ENCODE results near the gene ANKRD27. TPM values are rescaled to one million over a fixed set of nuclear protein-coding genes. Genes with fewer than 3 reads are reported as not detected.

ANKRD27 gene
- total and polyA plus RNA-seq, 2 donors = 19.1 to 25.8 TPM

- Histone ChIP-seq H3K4me1 (ENCODE audit: control insufficient read depth in 2 of 2, insufficient read depth in 2 of 2, low read length in 2 of 2) (no peaks in the 10 kb centered on the region), H3K36me3 (ENCODE audit: control insufficient read depth in 2 of 2, insufficient read depth in 2 of 2, low read length in 1 of 2) (no peaks in the 10 kb centered on the region), H3K27ac (ENCODE audit: low read depth in 1 of 2, low read length in 1 of 2) (no peak overlapping the region), H3K4me3 (ENCODE audit: low read length in 2 of 2) (no peak overlapping the region), H3K9me3 (ENCODE audit: control insufficient read depth in 2 of 2, insufficient read depth in 1 of 2, low read length in 1 of 2) (no peaks in the 10 kb centered on the region), H3K27me3 (ENCODE audit: control insufficient read depth in 2 of 2, insufficient read depth in 1 of 2, low read length in 1 of 2) (no peaks in the 10 kb centered on the region)
- 84% methylated on average over 5 of the region's 5 CpGs for WGBS
- no peak for DNase-seq (ENCODE audit: low read depth in 6 of 9, low spot score in 9 of 9)
Measured at GRCh38 chr19:32550666-32551065, 124.3 kb downstream of the ANKRD27 start.

Other genes with a start within 250 kb of the ANKRD27 start
- 92.6 TPM for gene PDCD5, start 94.0 kb downstream of the ANKRD27 start, total RNA-seq
- gene PDCD5, start 94.0 kb downstream of the ANKRD27 start, polyA plus RNA-seq = 122 TPM
- gene RGS9BP, start 668 bp upstream of the ANKRD27 start, total RNA-seq = 0.76 TPM
- gene RGS9BP, start 668 bp upstream of the ANKRD27 start, polyA plus RNA-seq = 0.11 TPM
- 3.7 TPM for gene NUDT19, start 16.6 kb upstream of the ANKRD27 start, total RNA-seq
- gene NUDT19, start 16.6 kb upstream of the ANKRD27 start, polyA plus RNA-seq = 11.1 TPM
- gene TDRD12, start 44.6 kb upstream of the ANKRD27 start, total RNA-seq = 2.6 TPM
- 0.48 TPM for gene TDRD12, start 44.6 kb upstream of the ANKRD27 start, polyA plus RNA-seq
- gene SLC7A9, start 194.6 kb upstream of the ANKRD27 start, total RNA-seq = 0.24 TPM
- gene SLC7A9, start 194.6 kb upstream of the ANKRD27 start, polyA plus RNA-seq = 0.98 TPM

Measured in thymus (tissue), 11 donors.